GM18868 (cell line): Measurements from ENCODE around the gene MED25.

Experiments used
- ATAC-seq: cut with Tn5 transposase; IDR thresholded peaks from one replicate; pipeline ENCODE4 v1.9.1; 2021; ENCODE audit warnings: mild to moderate bottlenecking, moderate library complexity; ENCODE audit not compliant: unreplicated experiment

Gene MED25

GRCh38 chr19:49857061-49857837, 39.2 kb downstream of the MED25 start:
- ATAC-seq, result no peak

DNA sequence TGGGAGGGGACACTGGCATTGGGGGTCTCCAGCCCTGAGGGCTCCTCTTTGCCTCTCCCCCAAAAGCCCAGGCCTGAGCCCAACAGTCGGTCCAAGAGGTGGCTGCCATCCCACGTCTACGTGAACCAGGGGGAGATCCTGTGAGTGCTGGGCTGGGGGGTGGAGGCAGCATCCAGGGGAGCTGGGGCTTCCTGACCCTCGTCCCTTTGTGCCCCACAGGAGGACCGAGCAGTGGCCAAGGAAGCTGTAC, 39.7 kb downstream of the MED25 start:
- no peak for ATAC-seq

DNA sequence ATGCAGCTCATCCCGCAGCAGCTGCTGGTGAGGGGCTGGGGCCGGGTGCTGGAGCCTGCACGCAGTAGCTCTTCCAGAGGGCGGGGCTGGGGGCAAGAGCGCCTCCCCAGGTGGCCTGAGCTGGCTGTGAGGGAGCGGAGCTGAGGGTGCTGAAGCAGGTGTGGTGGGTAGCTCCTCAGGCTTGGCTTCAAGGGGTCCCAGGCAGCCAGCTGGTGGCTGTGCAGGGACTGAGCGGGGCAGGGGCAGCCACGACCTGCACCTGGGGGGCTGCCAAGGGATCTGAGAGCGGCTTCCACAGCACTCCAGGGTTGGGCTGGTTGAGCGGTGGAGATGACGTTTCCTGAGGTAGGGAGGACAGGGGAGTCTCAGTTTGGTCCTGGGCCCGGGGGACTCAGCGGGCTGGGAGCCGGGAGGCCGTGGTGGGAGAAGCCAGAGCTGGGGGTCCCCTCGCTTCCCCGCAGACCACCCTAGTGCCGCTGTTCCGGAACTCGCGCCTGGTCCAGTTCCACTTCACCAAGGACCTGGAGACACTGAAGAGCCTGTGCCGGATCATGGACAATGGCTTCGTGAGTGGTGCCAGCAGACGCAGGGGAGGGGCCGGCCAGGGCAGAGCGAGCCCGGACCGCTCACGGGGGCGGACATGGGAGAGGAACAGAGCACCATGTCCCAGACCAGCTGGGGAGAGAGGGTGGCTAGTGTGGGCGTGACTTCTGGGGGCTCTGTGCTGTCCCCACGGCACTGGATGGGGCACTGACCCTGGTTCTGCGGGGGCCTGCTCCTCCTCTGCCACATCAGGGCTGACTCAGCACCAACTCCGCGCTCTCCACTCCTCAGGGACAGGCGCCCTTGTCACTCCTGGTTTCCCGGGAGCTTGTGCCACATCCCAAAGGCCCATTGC, 40.2 kb downstream of the MED25 start:
- ATAC-seq, result no peak

DNA sequence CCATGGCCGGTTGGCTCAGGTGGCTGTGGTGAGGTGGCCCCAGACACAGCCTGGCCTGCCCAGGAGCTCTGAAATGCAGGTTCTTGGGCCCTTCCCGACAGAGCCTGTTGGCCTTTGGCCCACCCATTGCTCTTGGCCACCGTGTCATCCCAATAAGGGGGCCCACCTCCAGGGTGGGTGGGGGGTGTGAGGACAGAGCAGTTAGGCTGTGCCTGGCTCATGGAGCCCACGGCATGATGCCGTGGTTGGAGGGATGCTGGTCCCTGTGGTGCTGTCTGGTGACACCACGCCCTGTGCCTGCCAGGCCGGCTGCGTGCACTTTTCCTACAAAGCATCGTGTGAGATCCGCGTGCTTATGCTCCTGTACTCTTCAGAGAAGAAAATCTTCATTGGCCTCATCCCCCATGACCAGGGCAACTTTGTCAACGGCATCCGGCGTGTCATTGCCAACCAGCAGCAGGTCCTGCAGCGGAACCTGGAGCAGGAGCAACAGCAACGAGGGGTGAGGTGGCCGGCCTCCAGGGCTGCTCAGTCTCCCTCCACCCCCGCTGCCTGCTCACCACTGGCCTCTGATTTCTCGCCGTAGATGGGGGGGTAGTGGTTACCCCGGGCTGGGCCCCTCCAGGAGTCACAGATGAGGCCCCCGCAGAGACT, 41.7 kb downstream of the MED25 start:
- ATAC-seq, result no peak

- ATAC-seq, result no peak
Observed at GRCh38 chr19:49860336-49861102, 42.4 kb downstream of the MED25 start.

GRCh38 chr19:49861107-49861506, 43.0 kb downstream of the MED25 start:
- no peak for ATAC-seq

GRCh38 chr19:49861541-49862378, 43.7 kb downstream of the MED25 start:
- ATAC-seq, result no peak

- no peak for ATAC-seq
Observed at GRCh38 chr19:49862391-49863253, 44.5 kb downstream of the MED25 start.

DNA sequence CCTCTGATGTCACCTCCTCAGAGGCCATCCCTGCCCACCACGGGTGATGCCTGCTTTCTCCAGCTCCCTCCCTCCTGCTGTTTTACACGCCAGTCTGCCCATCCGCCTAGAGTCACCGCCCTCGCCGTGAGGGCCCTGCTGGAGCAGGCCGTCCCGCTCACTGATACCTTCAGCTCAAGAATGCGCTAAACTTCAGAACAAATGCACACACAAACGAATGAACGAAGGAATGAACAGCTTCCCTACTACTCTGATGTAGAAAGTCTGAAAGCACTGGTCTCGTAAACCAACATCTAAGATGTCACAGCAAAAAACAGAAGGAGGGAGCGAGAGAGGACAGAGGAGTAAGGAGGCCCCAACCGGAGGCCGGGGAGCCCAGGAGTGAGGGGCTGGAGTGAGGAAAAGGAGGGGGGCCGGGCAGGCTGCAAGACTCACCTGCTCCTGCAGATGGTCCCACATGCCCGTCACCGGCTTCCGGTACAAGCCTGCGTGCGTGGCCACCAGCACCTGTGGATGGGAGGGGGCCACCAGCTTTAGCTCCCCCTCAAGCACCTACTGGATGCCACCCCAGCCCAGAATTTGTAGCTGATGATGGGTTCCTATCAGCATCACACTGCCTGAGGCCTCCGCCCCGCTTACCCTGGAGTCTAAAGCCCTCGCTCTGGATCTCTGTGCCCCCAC, 45.3 kb downstream of the MED25 start:
- no peak for ATAC-seq

- ATAC-seq, result no peak
Observed at GRCh38 chr19:49863935-49864320, 45.8 kb downstream of the MED25 start.

DNA sequence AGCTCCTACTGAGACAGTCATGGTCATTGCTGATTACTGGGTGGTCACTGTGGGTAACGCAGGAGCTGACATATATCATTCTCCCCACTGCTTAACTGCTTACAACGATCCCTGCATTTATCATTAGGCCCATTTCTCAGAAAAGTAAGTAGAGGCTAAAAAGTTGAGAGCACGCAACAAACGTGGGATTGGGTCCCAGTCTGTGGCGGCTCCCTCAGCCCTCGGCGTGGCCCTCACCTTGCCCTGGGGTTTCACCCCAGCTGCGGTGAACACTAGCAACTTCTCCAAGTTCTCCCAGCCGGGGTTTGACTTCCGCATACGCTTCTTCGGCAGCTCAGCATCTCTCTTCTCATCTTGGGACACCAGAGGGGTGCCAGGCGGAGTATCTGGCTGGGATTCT, 46.8 kb downstream of the MED25 start:
- no peak for ATAC-seq

DNA sequence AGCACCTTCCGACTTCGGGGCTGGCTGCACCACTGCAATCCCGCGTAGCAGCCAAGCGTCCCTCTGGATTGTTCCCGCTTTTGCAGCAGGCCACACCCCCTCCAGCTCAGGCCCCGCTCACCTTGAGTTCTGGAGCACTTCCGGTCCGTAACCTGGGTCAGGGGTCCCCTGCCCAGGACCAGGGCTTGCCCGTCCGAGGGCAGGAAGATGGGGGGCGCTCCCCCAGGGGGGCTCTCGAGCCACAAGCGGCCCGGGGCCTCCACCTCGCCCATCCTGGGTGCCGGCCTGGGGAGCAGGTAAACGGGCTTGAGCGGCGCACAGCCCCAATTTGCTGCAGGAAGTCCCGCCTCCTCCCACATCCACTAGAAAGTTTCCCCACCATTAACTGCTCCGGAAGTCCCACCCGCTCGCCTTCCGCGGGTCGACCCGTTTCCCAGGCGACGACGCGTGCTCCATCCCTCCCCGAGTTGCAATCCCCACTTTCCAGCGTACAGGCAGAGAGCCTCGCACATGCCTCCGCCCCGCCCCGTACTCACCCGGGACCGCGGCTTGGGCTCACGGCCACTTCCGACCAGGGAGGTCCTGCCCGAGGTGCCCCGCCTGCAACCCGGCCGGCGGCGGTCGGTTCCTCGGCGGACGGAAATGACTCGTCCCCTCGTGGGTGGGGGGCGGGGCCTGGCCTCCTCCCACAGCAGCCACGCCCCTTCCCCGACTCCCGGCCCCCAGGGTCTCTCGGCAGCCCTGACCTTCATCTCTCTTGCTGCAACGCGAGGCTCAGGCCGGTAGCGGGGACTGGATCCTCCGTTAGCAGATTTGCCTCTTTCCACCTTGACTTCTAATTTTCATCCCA, 49.1 kb downstream of the MED25 start, which contains the start of gene PNKP:
TSS of gene PNKP (minus strand) at position 644 of the 850 bp plus-strand sequence. CDS start at position 272, 372 bp downstream.
- peak; percentile 49 for ATAC-seq

GRCh38 chr19:49869009-49869483, 51.0 kb downstream of the MED25 start:
- ATAC-seq, result peak; percentile 8

- peak; percentile 78 for ATAC-seq
Observed at GRCh38 chr19:49869484-49870308, 51.6 kb downstream of the MED25 start.

GRCh38 chr19:49870309-49870901, 52.3 kb downstream of the MED25 start:
- ATAC-seq, result no peak

DNA sequence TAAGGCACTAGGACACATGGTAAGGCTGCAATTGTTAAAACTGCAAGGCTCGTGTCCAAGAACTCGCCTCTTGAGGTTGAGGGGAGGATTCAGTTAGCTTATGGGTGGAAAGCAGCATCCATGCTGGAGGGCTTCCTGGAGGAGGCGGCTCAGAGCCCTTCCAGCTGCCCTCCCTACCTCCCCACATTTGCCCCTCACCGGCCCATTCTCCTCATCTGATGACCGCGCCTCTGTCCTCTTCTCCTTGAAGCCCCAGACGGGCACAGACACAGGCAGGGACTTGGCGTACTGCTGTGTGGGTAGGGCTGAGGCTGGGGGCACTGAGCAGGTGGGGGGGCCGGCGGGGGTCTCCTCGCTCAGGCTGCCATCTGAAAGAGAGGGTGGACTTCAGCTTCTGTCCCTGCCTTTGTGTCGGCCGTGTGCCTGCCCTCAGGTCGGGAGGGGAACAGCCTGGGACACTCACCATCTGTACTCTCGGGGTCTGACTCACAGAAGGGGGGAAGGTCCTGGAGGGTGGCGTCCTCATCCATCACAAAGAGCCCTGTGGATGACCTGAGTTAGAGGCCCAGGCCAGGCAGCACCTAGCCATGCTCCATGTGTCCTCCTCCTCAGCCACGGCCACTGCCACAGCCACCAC, 53.4 kb downstream of the MED25 start:
- no peak for ATAC-seq
